Esophagus muscularis mucosa (tissue), 4 donors: Measurements from ENCODE around the gene NAA15. TPM values are rescaled to one million over a fixed set of nuclear protein-coding genes. Genes with fewer than 3 reads are reported as not detected.

Experiments
- DNase-seq: peaks from one replicate; pipeline ENCODE4 v3.0.0-alpha.2; 2017; ENCODE audit errors: extremely low spot score
- H3K27ac ChIP-seq, 4 donors: fragments of 200-600 bp; sonication (generic); replicated peaks in 1 of 4; 1 replicate in 3 of 4; 2 replicates in 1 of 4; pipeline ENCODE4 v1.5.1; 2016 to 2019; ENCODE audit warnings: mild to moderate bottlenecking in 1 of 4
- H3K27me3 ChIP-seq, 4 donors: fragments of 200-600 bp; sonication (generic); one replicate each; pipeline versions ENCODE4 v1.5.1 to v1.6.0; 2016 to 2019
- H3K36me3 ChIP-seq, 4 donors: fragments of 200-600 bp; sonication (generic); one replicate each; pipeline ENCODE4 v1.5.1; 2016 to 2019
- H3K4me1 ChIP-seq, 4 donors: fragments of 200-600 bp; sonication (generic); one replicate each; pipeline ENCODE4 v1.5.1; 2016 to 2019
- H3K4me3 ChIP-seq, 4 donors: fragments of 200-600 bp; sonication (generic); 1 replicate in 2 of 4; 2 replicates in 2 of 4; pipeline ENCODE4 v1.5.1; 2016 to 2019; ENCODE audit warnings: mild to moderate bottlenecking in 4 of 4, moderate library complexity in 1 of 4
- H3K9me3 ChIP-seq, 4 donors: fragments of 200-600 bp; sonication (generic); 1 replicate in 3 of 4; 2 replicates in 1 of 4; pipeline ENCODE4 v1.5.1; 2016 to 2019
- CTCF ChIP-seq, 3 experiments: fragments of 200-600 bp in 2 of 3; fragments of 450-650 bp in 1 of 3; sonication (generic) in 2 of 3; IDR thresholded peaks; one replicate each; pipeline ENCODE4 v1.5.1; 2017 to 2019; ENCODE audit warnings: antibody characterized with exemption in 3 of 3, mild to moderate bottlenecking in 2 of 3, moderate library complexity in 1 of 3
- EP300 ChIP-seq: sonication (generic); formaldehyde crosslinking; IDR thresholded peaks from one replicate; pipeline ENCODE4 v1.6.1; 2017; ENCODE audit warnings: antibody characterized with exemption
- POLR2A ChIP-seq: fragments of 450-650 bp; IDR thresholded peaks from one replicate; pipeline ENCODE4 v1.6.1; 2017; ENCODE audit warnings: antibody characterized with exemption, moderate library complexity, mild to moderate bottlenecking, low read depth
- POLR2AphosphoS5 ChIP-seq, 2 donors: sonication (generic); formaldehyde crosslinking; IDR thresholded peaks; one replicate each; pipeline ENCODE4 v1.6.1; 2017; ENCODE audit warnings: antibody characterized with exemption in 2 of 2
- WGBS: methylation state at CpG from one replicate; pipeline ENCODE4 v1.1.5; 2018; 5-methylcytosine and 5-hydroxymethylcytosine counted together
- intact Hi-C: fragments of 100-400 bp; cut with DNase I; formaldehyde crosslinking; loops from one replicate; pipeline ENCODE4 v1.15.1; 2023
- small RNA-seq, 3 donors: library from RNA; depleted of rRNA; stranded (forward); fragments of <200 nt; gene quantifications; one replicate each; pipeline ENCODE3, GENCODE V24; 2016
- total RNA-seq, 4 donors: library from RNA; depleted of rRNA; stranded (reverse); fragments of >200 nt; gene quantifications; one replicate each; pipeline versions ENCODE4 v1.1.0 to v1.2.1, GENCODE V29; 2016

NAA15 gene
- total RNA-seq, 4 donors from 2014 or later, result 21.0 to 32.1 (median 25.3) TPM

DNA sequence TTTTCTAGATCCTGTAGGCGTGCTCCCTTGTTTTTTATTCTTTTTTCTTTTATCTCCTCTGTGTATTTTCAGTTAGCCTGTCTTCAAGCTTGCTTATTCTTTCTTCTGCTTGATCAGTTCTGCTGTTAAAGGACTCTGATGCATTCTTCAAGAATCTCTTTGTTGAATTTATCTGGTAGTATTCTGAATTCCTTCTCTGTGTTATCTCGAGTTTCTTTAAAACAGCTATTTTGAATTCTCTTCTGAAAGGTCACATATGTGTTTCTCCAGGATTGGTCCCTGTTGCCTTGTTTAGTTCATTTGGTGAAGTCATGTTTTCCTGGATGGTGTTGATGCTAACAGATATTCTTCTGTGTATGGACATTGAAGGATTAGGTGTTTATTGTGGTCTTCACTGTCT lies 167.9 kb downstream of the NAA15 start:
- Histone ChIP-seq H3K27ac (no peak overlapping the region), H3K36me3 (peaks cover 5 to 13% (median 12%) of the 10 kb centered on the region in 4 donors), H3K27me3 (no peaks in the 10 kb centered on the region), H3K4me3 (no peak overlapping the region), H3K4me1 (peaks cover 0 to 6% (median 3%) of the 10 kb centered on the region in 4 donors), H3K9me3 (no peaks in the 10 kb centered on the region)
- TF ChIP-seq POLR2AphosphoS5 (IDR thresholded peaks at IDR 0.05), result no peak
- no peak for TF ChIP-seq POLR2A
- TF ChIP-seq CTCF (IDR thresholded peaks at IDR 0.05), result no peak
- TF ChIP-seq EP300, result no peak
- no peak for DNase-seq
- intact Hi-C loops, result no loop called here
- 82% methylated on average over 2 of the region's 2 CpGs for WGBS

Small RNA genes within 50 kb of the gene (small RNA-seq; reads per million reads assigned to genes)
- 0 reads per million in 3 donors for gene RF01225
- 0 reads per million in 3 donors for gene RNU6-1074P
- gene RNU6-1214P, result 0 reads per million in 3 donors

Other genes starting within 250 kb of the NAA15 start
- gene ELF2, start 124.3 kb upstream of the NAA15 start, total RNA-seq, result 10 to 100 TPM; 52.3 to 68.5 (median 60.7) TPM
- 1 to 10 TPM; 2.0 to 4.3 (median 3.4) TPM for gene MGARP, start 21.3 kb upstream of the NAA15 start, total RNA-seq
- 10 to 100 TPM; 45.7 to 52.8 (median 50.8) TPM for gene NDUFC1, start 972 bp downstream of the NAA15 start, total RNA-seq
- 10 to 100 TPM; 10.8 to 16.1 (median 14.8) TPM for gene RAB33B, start 152.6 kb downstream of the NAA15 start, total RNA-seq